GM21825 (cell line): ENCODE data around the gene PRSS56.

Experiments used
- ATAC-seq: cut with Tn5 transposase; IDR thresholded peaks from one replicate; pipeline ENCODE4 v1.9.1; 2021; ENCODE audit warnings: mild to moderate bottlenecking, moderate library complexity; ENCODE audit not compliant: unreplicated experiment

PRSS56 gene

DNA sequence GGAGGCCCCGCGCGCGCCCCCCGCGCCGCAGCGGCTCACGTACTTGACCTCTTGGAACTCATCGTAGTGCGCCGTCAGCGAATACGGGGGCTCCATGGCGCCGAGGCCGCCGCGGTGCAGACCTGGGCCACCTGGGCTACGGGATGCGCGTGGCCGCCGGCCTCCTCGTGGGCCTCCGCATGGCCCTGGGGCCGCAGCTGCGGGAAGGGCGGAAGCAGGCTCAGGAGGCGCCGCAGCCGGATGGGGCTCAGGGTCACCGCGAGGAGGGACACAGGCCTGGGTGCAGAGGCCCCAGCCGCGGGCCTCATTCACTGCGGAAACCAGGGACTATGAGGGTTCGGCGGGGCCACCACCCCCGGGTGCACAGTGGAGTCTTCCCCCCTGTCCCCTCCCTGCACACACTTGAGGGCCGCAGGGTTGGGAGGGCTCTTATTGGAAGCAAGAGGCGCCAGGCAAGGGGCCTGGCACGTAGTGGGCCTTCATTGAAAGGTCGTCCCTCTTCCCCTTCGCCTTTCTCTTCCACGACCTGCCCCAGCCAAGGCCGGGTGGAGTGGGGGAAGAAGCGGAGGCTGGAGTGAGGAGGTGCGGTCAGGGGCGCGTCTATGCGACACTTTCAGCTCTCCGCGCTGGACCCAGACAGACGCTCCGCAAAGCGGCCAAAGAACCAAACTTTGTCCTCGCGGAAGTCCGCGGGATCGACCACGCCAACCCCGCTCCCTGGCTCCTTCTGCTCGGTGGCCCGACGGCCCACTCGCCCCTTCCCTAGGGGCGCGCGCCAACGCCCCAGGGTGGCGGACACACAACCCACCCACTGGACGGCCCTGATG, 33.4 kb upstream of the PRSS56 start:
- no peak for ATAC-seq

DNA sequence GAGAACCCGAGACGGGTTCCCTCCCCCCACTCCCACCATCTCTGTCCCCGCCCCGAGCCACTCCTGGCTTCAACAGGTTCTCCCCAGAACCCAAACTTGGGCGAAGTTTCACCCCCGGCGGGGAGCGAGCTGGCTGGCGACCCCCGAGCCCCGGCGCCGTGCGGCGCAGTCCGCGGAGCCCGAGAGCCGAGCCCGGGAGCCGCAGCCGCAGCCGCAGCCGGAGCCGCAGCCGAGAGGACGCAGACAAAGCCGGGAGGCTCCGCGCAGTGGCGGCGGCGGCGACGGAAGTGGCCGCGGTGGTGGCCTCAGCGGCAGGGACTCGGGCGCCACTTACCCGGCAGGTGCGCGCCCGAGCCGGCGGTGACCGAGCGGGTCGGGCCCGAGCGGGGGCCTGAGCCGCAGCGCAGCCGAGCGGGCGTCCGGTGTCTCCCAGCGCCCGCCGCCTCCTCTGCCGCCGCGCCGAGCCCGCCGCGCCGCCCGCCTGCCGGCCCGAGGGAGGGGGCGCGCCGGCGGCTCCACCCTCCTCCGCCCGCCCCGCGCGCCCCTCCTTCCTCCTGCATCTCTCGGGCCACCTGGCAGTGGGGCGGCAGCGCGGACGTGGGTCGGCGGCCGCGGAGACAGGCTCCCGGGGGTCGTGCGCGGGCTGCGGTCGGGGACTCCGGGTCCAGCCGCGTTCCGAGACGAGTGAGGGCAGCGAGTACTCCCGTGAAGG, 32.6 kb upstream of the PRSS56 start, which contains the start of gene ECEL1:
TSS of gene ECEL1 (minus strand) at position 450 of the 712 bp plus-strand sequence. CDS start 1,181 bp downstream, outside the sequence.
- ATAC-seq = no peak

DNA sequence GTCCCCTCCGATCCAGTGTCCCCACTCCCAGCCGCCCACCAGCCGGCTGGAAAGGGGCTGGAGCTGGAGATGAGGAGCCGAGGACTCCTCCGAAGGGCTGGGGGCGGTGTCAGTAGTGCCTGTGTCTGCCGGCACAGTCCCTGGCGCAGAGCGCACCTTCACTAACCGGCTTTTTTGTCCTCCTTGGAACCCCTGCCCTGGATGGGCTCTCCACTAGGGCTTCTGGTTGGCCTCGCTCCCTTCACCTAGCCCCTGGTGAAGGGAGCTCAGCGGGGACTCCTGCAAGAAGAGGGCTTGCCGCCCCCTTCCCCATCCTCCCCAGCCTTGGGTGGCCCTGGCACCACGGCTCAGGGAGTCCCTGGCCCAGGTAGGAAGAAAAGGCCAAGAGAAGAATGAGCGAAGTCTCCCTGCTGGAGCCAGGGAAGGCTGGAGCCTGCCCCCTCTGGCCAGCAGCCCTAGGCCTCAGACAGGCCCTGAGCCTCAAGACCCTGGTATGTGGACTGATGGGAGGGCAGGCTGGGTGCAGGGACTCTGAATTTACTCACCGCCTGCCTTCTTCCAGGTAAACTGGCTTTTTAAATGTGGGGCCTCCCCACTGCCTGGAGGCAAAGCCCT, 32.0 kb upstream of the PRSS56 start:
- no peak for ATAC-seq

DNA sequence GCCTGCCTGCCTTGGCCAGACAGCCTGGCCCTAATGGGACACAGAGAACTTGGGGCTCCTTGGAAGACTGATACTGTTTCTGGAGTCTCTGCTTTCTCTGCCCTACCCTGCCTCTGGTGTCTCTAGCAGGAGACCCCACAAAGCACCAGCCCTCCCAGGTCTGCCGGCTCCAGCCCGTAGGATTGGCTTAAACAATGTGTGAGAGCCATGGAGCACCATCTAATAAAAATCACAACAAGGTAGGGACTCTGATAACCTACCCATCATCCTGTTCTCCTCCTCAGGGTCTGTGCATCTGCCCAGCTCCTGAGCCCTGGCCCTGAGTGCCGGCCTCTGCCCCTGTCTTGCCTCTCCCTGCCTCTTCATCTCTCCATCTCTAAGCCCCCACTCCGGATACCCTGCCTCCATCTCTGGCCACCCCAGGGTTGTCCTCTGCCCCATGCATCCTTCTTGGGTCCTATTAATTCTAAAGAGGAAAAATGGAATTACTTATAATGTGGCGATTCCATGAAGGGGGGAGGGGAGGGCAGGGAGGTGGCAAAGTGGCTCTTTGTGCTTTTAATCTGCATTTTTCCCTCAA, 31.4 kb upstream of the PRSS56 start:
- no peak for ATAC-seq

DNA sequence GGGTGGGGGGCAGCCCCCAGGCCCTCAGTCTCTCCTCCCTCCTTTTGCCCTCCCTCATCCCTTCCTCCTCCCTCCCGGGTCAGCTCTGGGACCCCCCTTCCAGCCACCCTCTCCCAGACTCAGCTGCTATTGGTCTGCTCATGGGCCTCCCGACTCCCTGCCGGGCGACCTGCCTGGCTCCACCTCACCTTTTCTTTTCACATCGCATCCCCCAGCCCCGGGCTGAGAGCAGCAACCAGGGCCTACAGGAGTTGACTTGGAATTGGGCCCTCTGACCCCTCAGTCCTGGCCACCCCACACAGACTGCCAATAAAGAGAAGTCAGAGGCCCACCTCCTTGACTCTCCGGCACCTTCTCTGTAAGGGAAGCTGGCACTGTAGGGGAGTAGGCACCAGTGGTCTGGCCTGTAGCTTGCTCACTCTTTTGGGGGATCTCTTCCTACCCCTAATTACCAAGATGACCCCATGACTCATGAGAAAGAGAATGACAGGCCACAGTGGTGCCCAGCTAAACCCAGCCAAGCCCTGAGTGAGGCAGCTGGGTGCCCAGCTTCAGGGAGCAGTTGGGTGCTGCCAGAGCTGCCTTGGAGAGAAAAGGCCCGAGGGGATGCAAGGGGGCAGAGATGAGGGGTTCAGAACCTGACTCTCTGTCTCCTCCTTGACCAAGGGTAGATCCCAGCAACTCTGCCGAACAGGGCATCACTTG, 30.5 kb upstream of the PRSS56 start:
- ATAC-seq = no peak

DNA sequence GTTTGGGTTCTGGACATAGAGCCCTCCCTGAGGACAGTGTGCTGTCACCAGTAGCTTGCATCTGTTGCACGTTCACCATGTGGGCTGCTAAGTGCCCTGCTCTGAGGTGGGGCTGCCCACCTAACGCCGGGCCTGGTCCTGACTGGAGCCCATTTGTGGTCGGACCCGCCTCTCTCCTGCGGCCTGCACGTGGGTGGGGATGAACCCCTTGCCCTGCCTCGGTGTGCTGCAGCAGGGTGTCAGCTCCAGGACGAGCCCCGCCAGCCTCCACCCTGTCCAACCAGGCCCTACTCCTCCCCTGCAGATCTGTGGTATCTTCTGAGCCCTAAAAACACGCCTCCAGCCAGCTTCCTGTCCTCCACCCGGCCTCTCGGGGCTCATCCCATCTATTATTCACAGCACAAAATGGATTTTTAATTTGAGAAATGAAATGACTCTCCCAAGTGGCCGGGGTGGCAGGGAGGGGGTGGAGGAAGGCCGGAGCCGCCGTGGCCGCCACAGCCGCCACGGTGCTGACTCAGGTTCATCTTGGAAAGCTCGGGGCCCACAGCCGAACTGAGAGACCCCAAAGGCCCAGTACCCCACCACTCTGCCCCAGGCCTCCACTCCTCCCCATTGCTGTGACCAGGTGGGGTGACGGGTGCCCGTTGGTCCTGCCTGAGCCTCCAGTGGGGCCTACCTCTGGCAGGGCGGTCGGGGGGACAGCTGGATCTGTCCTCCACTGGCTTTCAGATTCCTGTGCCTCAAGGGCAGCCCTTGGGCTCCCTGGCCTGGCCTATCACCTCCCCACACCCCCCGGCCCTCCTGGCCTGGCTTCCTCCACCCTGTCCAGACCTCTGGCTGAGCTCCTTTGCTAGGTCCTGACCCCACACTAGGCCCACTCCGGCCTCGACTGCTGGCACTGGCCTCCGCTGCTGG, 29.7 kb upstream of the PRSS56 start:
- ATAC-seq = no peak

DNA sequence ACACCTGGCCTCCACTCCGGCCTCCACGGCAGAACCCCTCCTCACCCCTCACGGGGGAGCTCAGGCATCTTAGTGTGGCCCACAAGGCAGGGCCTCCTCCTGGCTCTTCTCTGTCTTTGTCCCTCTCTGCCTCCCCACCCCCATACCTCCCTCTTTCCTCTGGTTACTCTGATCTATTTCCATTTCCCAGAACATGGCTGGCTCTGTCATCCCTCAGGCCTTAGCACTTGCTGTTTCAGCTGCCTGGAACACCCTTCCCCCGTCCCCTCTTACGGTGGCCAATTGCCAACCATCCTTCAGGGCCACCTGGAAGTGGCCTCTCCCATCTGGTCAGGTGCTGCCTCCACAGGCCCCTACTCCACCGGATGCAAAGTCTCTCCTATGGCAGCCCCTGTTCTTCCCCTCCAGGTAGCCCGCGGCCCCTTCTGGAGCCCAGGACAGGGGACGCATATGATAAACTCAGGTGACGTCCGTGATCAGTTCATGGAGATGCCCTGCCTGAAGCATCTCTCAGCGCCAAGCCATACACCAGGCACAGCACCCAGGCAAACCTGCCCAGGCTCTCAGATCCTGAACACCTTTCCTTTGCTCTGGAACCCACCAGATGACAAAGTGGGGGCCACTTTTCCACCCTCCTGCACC, 28.9 kb upstream of the PRSS56 start:
- no peak for ATAC-seq

DNA sequence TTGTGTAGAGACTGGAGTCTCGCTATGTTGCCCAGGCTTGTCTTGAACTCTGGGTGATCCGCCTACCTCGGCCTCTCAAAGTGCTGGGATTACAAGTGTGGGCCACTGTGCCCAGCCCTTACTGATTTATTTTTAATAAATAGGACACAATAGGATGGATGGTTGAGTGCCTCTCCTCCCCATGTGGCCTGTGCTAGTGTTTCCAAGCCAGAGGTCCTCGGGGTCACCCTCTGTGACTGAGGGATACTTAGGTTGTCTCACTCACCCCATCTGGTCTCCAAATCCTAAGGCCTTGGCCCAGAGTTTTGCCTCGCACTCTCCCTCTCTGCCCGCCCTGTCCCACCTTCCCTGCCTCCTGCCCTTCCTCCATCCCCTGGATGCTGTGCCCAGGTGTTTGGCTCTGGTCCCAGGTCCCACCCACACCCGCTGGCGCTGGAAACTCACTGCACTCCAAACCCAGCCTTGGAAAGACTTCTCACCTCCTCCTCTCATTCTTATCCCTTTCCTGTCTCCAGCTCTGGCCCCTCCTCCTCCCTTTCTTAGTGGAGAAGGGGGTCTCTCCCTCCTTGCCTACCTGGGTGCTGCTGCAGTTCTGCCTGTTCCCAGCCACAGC, 27.8 kb upstream of the PRSS56 start:
- ATAC-seq = no peak

DNA sequence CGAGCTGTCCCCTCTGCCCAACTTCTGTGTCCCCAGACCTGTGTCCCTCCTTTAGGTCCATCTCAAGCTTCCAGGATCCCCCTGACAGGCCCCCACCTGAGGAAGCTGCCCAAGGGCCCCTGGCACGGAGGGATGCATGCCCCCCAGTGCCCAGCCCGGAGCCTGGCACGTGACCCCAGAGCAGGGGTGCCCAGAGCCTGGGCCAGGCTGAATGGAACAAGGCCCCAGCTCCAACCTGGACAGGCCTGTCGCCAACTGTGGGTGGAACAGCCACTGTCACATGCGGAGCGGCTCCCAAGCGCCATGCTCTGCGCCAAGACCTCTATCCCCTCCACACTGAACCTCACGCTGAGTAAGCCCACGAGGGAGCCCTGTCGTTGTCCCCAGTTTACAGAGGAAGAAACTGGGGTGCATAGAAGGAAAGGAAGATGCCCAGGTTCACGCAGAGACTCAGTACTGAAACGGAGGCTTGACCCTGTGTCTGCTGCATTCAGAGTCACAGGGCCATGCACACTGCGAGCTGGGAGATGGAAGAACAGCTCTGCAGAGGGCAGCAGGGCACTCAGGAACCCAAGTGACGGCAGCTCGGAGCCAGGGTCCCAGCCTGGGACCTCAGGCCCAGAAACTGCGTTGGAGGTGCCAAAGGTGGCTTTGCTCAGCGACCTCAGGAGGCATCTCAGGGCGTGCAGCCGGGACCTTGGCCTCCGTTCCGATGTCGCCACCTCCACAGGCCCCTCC, 27.1 kb upstream of the PRSS56 start:
- no peak for ATAC-seq

DNA sequence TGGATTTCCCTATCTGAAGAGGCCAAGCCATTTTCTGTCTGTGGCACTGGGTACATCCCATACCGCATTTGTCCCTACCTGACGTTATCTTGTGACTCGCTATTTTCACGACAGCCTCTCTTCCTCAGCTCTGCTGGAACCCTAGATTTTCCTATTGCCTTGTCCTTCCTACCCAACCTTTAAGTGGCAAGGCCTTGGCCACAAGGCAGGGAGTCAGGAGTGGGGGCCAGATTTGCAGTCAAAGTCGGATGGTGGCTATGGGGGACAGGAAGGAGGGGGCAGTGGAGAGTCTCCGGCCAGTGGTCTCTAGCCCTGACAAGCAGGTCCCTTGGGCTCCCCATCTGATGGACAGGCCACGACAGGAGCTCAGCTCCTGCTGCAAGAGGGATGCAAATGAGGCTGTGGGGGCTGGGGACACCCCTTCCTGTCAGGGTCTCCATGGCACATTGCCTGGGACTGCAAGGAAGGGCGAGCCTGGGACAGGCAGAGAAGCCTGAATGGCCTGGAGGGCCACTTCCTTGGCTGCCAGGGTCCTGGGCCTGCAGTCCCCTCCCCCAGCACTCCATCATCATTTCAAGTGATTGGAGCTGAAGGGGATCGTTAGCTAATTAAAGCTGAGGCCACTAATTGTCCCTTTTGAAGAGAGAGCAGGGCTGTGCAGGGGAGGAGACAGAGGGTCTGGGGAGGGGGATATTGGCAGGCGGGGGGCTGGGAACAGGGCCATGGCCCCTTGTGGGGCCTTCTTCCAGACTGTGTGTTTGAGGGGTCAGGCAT, 26.3 kb upstream of the PRSS56 start:
- no peak for ATAC-seq

DNA sequence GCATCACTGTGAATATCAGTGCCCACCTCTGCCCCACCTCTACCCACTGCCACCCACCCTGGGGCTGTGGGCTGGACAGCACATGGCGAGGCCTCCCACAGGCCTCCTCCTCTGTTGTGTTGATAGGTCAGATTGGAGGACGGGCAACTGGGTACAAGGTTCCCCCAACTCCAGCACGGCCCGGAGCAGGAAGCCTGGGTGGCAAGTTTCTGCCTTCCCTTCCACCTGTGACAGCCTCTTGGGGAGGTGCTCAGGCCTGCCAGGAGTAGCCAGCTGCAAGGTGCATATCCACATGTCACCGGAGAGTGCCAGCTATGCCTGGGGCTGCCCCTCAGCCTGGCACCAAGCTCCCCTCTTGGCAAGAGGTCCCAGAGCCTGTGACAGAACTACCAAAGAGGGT, 25.6 kb upstream of the PRSS56 start:
- ATAC-seq = no peak

DNA sequence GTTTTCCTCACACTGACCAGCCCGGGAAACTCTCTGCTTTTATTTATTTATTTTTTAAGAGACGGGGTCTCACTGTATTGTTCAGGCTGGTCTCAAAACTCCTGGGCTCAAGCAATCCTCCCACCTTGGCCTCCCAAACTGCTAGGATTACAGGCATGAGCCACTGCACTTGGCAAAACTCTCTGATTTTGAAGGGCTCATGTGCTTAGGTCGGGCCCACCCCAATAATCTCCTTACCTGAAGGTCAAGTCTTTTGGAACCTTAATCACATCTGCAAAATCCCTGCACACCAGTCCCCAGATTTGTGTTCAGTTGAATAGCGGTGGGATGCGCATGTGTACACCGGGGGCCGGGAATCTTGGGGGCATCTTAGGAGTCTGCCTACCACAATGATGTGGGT, 24.9 kb upstream of the PRSS56 start:
- ATAC-seq = no peak

DNA sequence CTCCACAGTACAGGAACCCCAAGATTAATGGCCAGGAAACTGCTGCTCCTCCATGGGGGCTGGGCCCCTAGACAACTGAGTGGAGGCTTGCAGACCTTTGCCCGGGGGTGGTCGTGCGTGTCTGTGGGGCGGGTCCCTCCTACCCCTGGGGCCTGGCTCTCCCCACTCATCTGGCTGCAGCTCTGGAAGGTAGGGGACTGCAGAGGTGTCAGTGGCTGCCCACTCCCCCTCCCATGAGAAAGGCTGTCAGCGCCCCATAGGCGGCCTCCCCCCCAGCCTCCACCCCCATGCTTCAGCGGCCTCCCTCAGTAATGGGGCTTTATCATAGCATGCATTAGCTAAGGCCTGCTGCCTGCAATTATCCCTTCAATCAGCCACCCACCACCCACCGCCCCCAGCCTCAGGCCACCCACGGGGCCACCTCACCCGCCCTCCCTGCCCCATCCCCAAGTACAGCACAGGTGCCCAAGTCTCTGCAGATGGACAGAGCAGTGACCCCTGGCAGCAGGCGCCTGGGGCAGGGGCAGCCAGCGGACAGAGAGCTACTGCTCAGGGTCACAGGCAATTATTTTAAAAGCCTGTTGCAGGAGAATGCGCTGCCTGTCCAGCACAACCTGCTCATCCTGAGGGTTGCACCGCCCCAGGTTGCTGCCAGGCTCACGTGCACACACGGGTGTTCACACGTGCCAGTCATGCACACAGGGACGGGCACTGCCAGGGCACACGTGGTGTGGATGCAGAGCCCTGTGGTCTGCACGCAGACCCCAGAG, 23.5 kb upstream of the PRSS56 start:
- no peak for ATAC-seq

DNA sequence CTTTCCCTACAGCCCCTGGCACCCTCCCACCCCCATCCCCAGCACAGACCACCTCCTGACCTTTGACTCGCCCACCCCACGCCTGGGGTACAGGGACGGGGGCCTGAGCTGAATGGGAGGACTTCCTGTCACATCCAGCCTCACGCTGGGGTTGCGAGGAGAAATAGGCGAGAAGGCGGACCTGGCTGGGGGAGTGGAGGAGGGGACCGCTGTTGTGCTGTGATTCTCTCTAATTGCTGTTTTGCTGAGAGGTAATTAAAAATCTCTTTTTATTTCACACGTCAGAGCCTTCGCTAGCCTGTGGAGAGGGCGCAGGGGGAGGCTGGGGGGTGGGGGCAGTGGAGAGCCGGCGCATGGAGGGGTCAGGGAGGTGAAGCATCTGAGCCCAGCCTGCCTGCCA, 22.8 kb upstream of the PRSS56 start:
- no peak for ATAC-seq

DNA sequence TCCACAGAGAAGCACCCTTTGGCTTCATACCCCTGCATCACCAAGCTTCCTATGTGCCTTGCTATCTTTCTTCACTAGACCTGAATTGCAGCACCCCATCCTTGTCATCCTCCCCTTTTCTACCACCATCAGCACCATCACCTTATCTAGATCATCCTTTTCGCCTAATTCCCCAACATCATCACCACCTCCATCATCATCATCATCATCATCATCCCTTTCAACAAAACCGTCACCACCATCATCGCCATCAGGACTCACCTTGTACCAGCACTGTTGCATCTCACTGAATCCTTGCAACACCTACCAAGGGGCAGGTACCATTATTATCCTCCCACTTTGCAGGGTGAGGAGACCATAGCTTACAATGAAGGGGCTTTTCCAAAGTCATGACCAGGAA, 21.7 kb upstream of the PRSS56 start:
- ATAC-seq = no peak

DNA sequence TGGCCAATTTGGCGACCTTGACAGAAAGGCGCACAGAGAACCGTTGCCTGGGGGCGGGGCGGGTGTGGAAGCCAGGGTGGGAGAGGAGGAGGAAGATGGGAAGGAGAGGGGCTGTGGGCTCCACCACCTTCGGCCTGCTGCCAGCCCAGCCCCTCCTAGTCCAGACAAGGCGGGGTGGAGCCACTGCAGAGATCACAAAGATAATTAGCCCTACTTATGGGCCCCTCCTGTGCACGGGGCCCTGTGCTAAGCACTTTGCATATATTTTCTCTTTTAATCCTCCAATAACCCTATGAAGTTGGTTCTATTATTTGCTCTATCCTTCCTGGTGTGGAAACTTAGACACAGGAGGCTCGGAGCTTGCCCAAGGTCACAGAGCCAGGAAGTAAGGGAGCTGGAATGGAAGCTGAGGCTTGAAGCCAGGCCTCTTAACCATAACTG, 18.8 kb upstream of the PRSS56 start:
- no peak for ATAC-seq
